ENCODE data around the gene DDX51. TPM values are rescaled to one million over a fixed set of nuclear protein-coding genes. Genes with fewer than 3 reads are reported as not detected.

Gene DDX51
- total and polyA plus RNA-seq, 4 donors = 2.5 to 7.5 (median 5.5) TPM

GRCh38 chr12:132161036-132161781 lies 17.1 kb upstream of the DDX51 start (continued):
- TF ChIP-seq REST (IDR thresholded peaks at IDR 0.05) (no peak), YY1 (IDR thresholded peaks at IDR 0.05) (no peak), TAF1 (conservative IDR thresholded peaks at IDR 0.05) (no peak)

DNA sequence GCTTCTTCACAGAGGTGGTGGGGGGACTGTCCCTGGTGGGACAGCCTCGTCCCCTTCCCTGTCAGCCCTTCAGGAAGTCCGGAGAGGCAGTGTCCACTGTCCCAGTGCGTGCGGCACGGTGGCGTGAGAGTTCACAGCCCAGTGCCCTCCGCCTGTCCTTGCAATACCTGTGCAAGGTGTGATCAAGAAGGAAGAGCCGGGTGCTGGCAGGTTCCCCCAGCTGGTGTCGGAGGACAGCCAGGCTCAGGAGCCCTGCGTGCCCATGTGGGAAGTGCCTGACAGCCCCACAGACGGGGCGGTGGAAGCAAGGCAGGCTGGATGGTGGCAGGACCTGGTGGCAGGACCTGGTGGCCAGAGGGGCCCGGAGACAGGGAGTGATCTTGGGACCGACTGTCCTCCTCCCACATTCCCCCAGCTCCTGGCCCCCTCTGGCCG lies 16.5 kb upstream of the DDX51 start:
- no peak overlapping the region for H3K9ac ChIP-seq (ENCODE audit: low read depth in 1 of 2, low read length in 2 of 2)
- H3K4me3 ChIP-seq (ENCODE audit: low read depth in 1 of 3, low read length in 3 of 3) = no peak overlapping the region
- no peaks in the 10 kb centered on the region for H3K27me3 ChIP-seq (ENCODE audit: control insufficient read depth in 4 of 4, insufficient read depth in 4 of 4, low read length in 3 of 4)
- H3K4me1 ChIP-seq (ENCODE audit: control insufficient read depth in 4 of 4, insufficient read depth in 4 of 4, low read length in 3 of 4) = peaks cover 2 to 14% (median 11%) of the 10 kb centered on the region in 4 donors
- no peak for DNase-seq (ENCODE audit: low spot score)
- peaks cover 0 to 7% (median 0%) of the 10 kb centered on the region in 4 donors for H3K36me3 ChIP-seq (ENCODE audit: control insufficient read depth in 4 of 4, insufficient read depth in 3 of 4, low read depth in 1 of 4, low read length in 3 of 4)
- TF ChIP-seq FOXA2 (IDR thresholded peaks at IDR 0.05) (no peak), TAF1 (conservative IDR thresholded peaks at IDR 0.05) (no peak), ATF3 (IDR thresholded peaks at IDR 0.05) (no peak), REST (IDR thresholded peaks at IDR 0.05) (no peak), GABPA (IDR thresholded peaks at IDR 0.05 in 1 of 2, conservative IDR thresholded peaks at IDR 0.05 in 1 of 2) (no peak), JUND (IDR thresholded peaks at IDR 0.05) (no peak), EGR1 (IDR thresholded peaks at IDR 0.05; ENCODE audit: low read depth in 2 of 2) (no peak), ZBTB33 (IDR thresholded peaks at IDR 0.05) (no peak), HNF4A (conservative IDR thresholded peaks at IDR 0.05) (no peak), SP1 (IDR thresholded peaks at IDR 0.05) (no peak), RAD21 (IDR thresholded peaks at IDR 0.05) (no peak), YY1 (IDR thresholded peaks at IDR 0.05) (no peak), HNF4G (IDR thresholded peaks at IDR 0.05) (no peak), RXRA (IDR thresholded peaks at IDR 0.05) (no peak), CTCF (IDR thresholded peaks at IDR 0.05; ENCODE audit: low read depth, low read length, missing input control) (no peak), NR2F2 (IDR thresholded peaks at IDR 0.05) (no peak)
- TF ChIP-seq, protein P1, sequence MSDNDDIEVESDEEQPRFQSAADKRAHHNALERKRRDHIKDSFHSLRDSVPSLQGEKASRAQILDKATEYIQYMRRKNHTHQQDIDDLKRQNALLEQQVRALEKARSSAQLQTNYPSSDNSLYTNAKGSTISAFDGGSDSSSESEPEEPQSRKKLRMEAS (IDR thresholded peaks at IDR 0.05) = no peak
- WGBS = 91% methylated on average over 15 of the region's 15 CpGs
- no peaks in the 10 kb centered on the region for H3K9me3 ChIP-seq (ENCODE audit: control insufficient read depth in 4 of 4, low read length in 3 of 4)
- no peak overlapping the region for H3K27ac ChIP-seq (ENCODE audit: low read depth in 1 of 2, low read length in 2 of 2)

Measured in liver (tissue), 9 donors.